SK-N-MC (cell line): Measurements from ENCODE around the gene CYP27A1.

Experiments used
- EZH2 ChIP-seq: fragments of 200-600 bp; sonication (generic); IDR thresholded peaks from one replicate; pipeline ENCODE4 v1.6.1; 2017; ENCODE audit warnings: antibody characterized with exemption
- FOXP2 ChIP-seq: optimal IDR thresholded peaks from 2 replicates; pipeline ENCODE3; 2011; ENCODE audit warnings: mild to moderate bottlenecking, moderate library complexity; ENCODE audit not compliant: insufficient read depth; ENCODE audit errors: extremely low read length, control extremely low read depth
- POLR2AphosphoS5 ChIP-seq: IDR thresholded peaks from 2 replicates; pipeline ENCODE4 v1.6.1; 2012; ENCODE audit warnings: mild to moderate bottlenecking, low read depth, low read length, borderline replicate concordance

DNA sequence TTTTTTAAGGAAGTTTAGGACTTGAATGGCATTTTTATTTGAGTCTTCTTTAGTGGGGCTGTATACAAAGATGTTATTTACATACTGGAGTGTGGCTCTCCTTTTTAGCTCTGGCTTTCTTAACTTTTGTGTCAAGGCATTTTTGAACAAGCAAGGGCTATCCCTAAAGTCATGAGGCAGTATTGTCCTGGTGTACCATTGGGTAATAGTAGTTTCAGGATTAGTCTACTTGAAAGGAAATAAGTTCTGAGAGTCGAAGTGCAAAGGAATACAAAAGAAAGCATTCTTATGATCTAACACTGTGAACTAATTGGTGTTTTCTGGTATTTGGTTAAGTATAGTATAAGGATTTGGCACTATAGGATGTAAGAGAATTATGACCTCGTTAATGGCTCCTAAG, 1.9 kb upstream of the CYP27A1 start:
- TF ChIP-seq POLR2AphosphoS5 (no peak), EZH2 (no peak), FOXP2 (no peak)
